Stimulated activated CD8-positive, alpha-beta memory T cell treated with anti-CD3 and anti-CD28 coated beads, Interleukin-7, amount 100 ng/mL, for 1 hour (primary cell): ENCODE data around the gene COMMD4.

Experiments used
- DNase-seq, 2 donors: peaks; one replicate each; pipeline ENCODE4 v3.0.0-alpha.2; 2020; ENCODE audit warnings: low read depth in 2 of 2

COMMD4 gene

GRCh38 chr15:75356517-75356916, 20.7 kb downstream of the COMMD4 start:
- DNase-seq: no peak

GRCh38 chr15:75357976-75358673, 22.3 kb downstream of the COMMD4 start:
- DNase-seq: no peak

GRCh38 chr15:75358771-75359536, 23.1 kb downstream of the COMMD4 start:
- DNase-seq: no peak

GRCh38 chr15:75359537-75360250, 23.8 kb downstream of the COMMD4 start:
- DNase-seq: no peak

- no peak for DNase-seq
Observed at GRCh38 chr15:75360391-75360790, 24.5 kb downstream of the COMMD4 start.

GRCh38 chr15:75360856-75361255, 25.0 kb downstream of the COMMD4 start:
- DNase-seq: no peak

GRCh38 chr15:75361361-75361988, 25.6 kb downstream of the COMMD4 start:
- no peak for DNase-seq

- DNase-seq: no peak
Observed at GRCh38 chr15:75361989-75362641, 26.3 kb downstream of the COMMD4 start.

GRCh38 chr15:75362642-75363249, 26.9 kb downstream of the COMMD4 start:
- no peak for DNase-seq

- DNase-seq: no peak
Observed at GRCh38 chr15:75363786-75364185, 27.9 kb downstream of the COMMD4 start.

- no peak for DNase-seq
Observed at GRCh38 chr15:75364881-75365280, 29.0 kb downstream of the COMMD4 start.

- DNase-seq: no peak
Observed at GRCh38 chr15:75366163-75366562, 30.3 kb downstream of the COMMD4 start.

- DNase-seq: no peak
Observed at GRCh38 chr15:75367006-75367405, 31.1 kb downstream of the COMMD4 start.

GRCh38 chr15:75367406-75367912, 31.6 kb downstream of the COMMD4 start:
- DNase-seq: no peak

- DNase-seq: peak; percentile 73 to 82
Observed at GRCh38 chr15:75367913-75368688, 32.2 kb downstream of the COMMD4 start, which contains the start of gene MAN2C1. Gene MAN2C1 (minus strand): TSS chr15:75368607. CDS start chr15:75368583, 24 bp downstream.

GRCh38 chr15:75368689-75369239, 32.9 kb downstream of the COMMD4 start:
- no peak for DNase-seq

- DNase-seq: no peak
Observed at GRCh38 chr15:75369897-75370581, 34.2 kb downstream of the COMMD4 start.

GRCh38 chr15:75371486-75371885, 35.6 kb downstream of the COMMD4 start:
- DNase-seq: no peak
